Liver (tissue), 9 donors: ENCODE measurements around the gene HIF1AN. TPM values are rescaled to one million over a fixed set of nuclear protein-coding genes. Genes with fewer than 3 reads are reported as not detected.

Experiments
- DNase-seq: peaks from one replicate; pipeline ENCODE4 v3.0.0-alpha.2; 2017; ENCODE audit warnings: low spot score
- H3K27ac ChIP-seq, 2 donors: one replicate each; pipeline ENCODE4 v1.7.0; 2013; ENCODE audit warnings: inconsistent platforms in 2 of 2, low read length in 2 of 2, control low read depth in 1 of 2, low read depth in 1 of 2, mild to moderate bottlenecking in 1 of 2
- H3K27me3 ChIP-seq, 4 donors: one replicate each; pipeline versions ENCODE4 v1.6.1 to v1.7.0; 2013; ENCODE audit warnings: low read length in 3 of 4, inconsistent platforms in 1 of 4, mild to moderate bottlenecking in 1 of 4, moderate library complexity in 1 of 4; ENCODE audit not compliant: control insufficient read depth in 4 of 4, insufficient read depth in 4 of 4
- H3K36me3 ChIP-seq, 4 donors: one replicate each; pipeline versions ENCODE4 v1.6.1 to v1.7.0; 2013; ENCODE audit warnings: low read length in 3 of 4, mild to moderate bottlenecking in 3 of 4, low read depth in 1 of 4, moderate library complexity in 1 of 4; ENCODE audit not compliant: control insufficient read depth in 4 of 4, insufficient read depth in 3 of 4
- H3K4me1 ChIP-seq, 4 donors: one replicate each; pipeline versions ENCODE4 v1.6.1 to v1.7.0; 2013; ENCODE audit warnings: low read length in 3 of 4, mild to moderate bottlenecking in 3 of 4, moderate library complexity in 1 of 4; ENCODE audit not compliant: control insufficient read depth in 4 of 4, insufficient read depth in 4 of 4
- H3K4me3 ChIP-seq, 3 donors: one replicate each; pipeline versions ENCODE4 v1.6.1 to v1.7.0; 2013; ENCODE audit warnings: low read length in 3 of 3, control low read depth in 1 of 3, low read depth in 1 of 3, mild to moderate bottlenecking in 1 of 3
- H3K9ac ChIP-seq, 2 donors: one replicate each; pipeline ENCODE4 v1.7.0; 2013; ENCODE audit warnings: low read length in 2 of 2, mild to moderate bottlenecking in 2 of 2, moderate library complexity in 2 of 2, control low read depth in 1 of 2, low read depth in 1 of 2
- H3K9me3 ChIP-seq, 4 donors: one replicate each; pipeline versions ENCODE4 v1.6.1 to v1.7.0; 2013; ENCODE audit warnings: low read length in 3 of 4; ENCODE audit not compliant: control insufficient read depth in 4 of 4
- EGR1 ChIP-seq, 2 donors: IDR thresholded peaks; 2 replicates each; pipeline ENCODE4 v1.6.1; 2016 to 2018; ENCODE audit warnings: antibody characterized with exemption in 2 of 2, low read depth in 2 of 2
- FOXA1 ChIP-seq: IDR thresholded peaks from 2 replicates; pipeline ENCODE4 v1.6.1; 2016; ENCODE audit warnings: antibody characterized with exemption
- FOXA2 ChIP-seq: IDR thresholded peaks from 2 replicates; pipeline ENCODE4 v1.6.1; 2016; ENCODE audit warnings: antibody characterized with exemption
- GABPA ChIP-seq, 2 donors: IDR thresholded peaks in 1 of 2; conservative IDR thresholded peaks in 1 of 2; 2 replicates each; pipeline ENCODE4 v1.6.1; 2016; ENCODE audit warnings: antibody characterized with exemption in 2 of 2, mild to moderate bottlenecking in 1 of 2, moderate library complexity in 1 of 2
- HNF4A ChIP-seq, 2 donors: conservative IDR thresholded peaks; 2 replicates each; pipeline ENCODE4 v1.6.1; 2016; ENCODE audit warnings: antibody characterized with exemption in 2 of 2, mild to moderate bottlenecking in 2 of 2
- JUND ChIP-seq, 2 donors: IDR thresholded peaks; 2 replicates each; pipeline ENCODE4 v1.6.1; 2016; ENCODE audit warnings: antibody characterized with exemption in 2 of 2
- NR2F2 ChIP-seq: IDR thresholded peaks from 2 replicates; pipeline ENCODE4 v1.6.1; 2016; ENCODE audit warnings: antibody characterized with exemption
- RAD21 ChIP-seq, 2 donors: IDR thresholded peaks; 2 replicates each; pipeline ENCODE4 v1.6.1; 2016; ENCODE audit warnings: antibody characterized with exemption in 2 of 2, mild to moderate bottlenecking in 2 of 2
- RXRA ChIP-seq, 2 donors: IDR thresholded peaks; 2 replicates each; pipeline ENCODE4 v1.6.1; 2017 to 2018; ENCODE audit warnings: antibody characterized with exemption in 2 of 2, mild to moderate bottlenecking in 1 of 2
- SP1 ChIP-seq: IDR thresholded peaks from 2 replicates; pipeline ENCODE4 v1.6.1; 2018; ENCODE audit warnings: antibody characterized with exemption, mild to moderate bottlenecking
- TAF1 ChIP-seq: conservative IDR thresholded peaks from 2 replicates; pipeline ENCODE4 v1.6.1; 2016; ENCODE audit warnings: antibody characterized with exemption, mild to moderate bottlenecking
- YY1 ChIP-seq: IDR thresholded peaks from 2 replicates; pipeline ENCODE4 v1.6.1; 2016; ENCODE audit warnings: antibody characterized with exemption, mild to moderate bottlenecking
- WGBS: extraction: QIAGEN DNeasy Blood & Tissue Kit; methylation state at CpG from one replicate; pipeline ENCODE4 v1.1.7; 2013; 5-methylcytosine and 5-hydroxymethylcytosine counted together
- polyA plus RNA-seq, 2 donors: library from polyadenylated mRNA; stranded (reverse) in 1 of 2; unstranded in 1 of 2; fragments of 200-250 nt in 1 of 2; fragments of >200 nt in 1 of 2; fragmentation: Nextera tagmentation in 1 of 2; extraction: Ambion mirVana in 1 of 2; gene quantifications; one replicate each; pipeline versions ENCODE4 v1.2.1 to v1.2.3, GENCODE V29; 2013 to 2015
- total RNA-seq, 2 donors: library from RNA; depleted of rRNA; stranded (reverse); fragments of >200 nt; gene quantifications; one replicate each; pipeline ENCODE4 v1.2.3, GENCODE V29; 2014
- TF ChIP-seq, protein P1 (sequence below): fragments of 150-350 bp; IDR thresholded peaks from 2 replicates; pipeline ENCODE4 v1.5.1; 2017; ENCODE audit warnings: improper control_type of control experiment, low read depth, low read length; ENCODE audit not compliant: missing input control
- TF ChIP-seq, protein P2 (sequence below): IDR thresholded peaks from 2 replicates; pipeline ENCODE4 v1.6.1; 2016; ENCODE audit warnings: antibody characterized with exemption, mild to moderate bottlenecking
- TF ChIP-seq, protein P3 (sequence below): IDR thresholded peaks from 2 replicates; pipeline ENCODE4 v1.6.1; 2016; ENCODE audit warnings: antibody characterized with exemption
- TF ChIP-seq, protein P4 (sequence below): IDR thresholded peaks from 2 replicates; pipeline ENCODE4 v1.6.1; 2016; ENCODE audit warnings: antibody characterized with exemption
- TF ChIP-seq, protein P5 (sequence below): IDR thresholded peaks from 2 replicates; pipeline ENCODE4 v1.6.1; 2016; ENCODE audit warnings: antibody characterized with exemption
- donor health status: healthy.
- donor health status: healthy.
- donor health status: healthy.
- donor health status: healthy.
- donor health status: healthy.

The HIF1AN gene
- total and polyA plus RNA-seq, 4 donors = 4.6 to 10.7 (median 7.5) TPM

DNA sequence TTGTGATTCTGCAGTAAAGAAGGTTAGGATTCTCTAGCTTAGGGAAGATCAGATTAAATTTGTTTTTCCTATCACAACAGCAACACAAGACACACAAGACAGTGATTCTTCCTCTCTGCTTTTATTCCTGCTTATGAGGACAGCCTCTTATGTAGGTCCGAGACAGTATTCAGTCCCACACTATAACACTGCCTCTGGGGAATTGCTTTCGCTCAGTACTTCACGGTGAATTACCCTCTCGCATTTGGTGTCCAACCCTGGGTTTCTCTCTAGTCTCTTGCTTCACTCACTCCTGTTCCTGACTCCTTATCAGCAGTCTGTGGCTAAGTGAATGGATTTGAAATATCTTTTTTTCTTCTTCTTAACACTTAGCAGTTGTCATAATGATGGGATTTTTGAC, 1.7 kb downstream of the HIF1AN start (continued):
- TF ChIP-seq, protein P1, sequence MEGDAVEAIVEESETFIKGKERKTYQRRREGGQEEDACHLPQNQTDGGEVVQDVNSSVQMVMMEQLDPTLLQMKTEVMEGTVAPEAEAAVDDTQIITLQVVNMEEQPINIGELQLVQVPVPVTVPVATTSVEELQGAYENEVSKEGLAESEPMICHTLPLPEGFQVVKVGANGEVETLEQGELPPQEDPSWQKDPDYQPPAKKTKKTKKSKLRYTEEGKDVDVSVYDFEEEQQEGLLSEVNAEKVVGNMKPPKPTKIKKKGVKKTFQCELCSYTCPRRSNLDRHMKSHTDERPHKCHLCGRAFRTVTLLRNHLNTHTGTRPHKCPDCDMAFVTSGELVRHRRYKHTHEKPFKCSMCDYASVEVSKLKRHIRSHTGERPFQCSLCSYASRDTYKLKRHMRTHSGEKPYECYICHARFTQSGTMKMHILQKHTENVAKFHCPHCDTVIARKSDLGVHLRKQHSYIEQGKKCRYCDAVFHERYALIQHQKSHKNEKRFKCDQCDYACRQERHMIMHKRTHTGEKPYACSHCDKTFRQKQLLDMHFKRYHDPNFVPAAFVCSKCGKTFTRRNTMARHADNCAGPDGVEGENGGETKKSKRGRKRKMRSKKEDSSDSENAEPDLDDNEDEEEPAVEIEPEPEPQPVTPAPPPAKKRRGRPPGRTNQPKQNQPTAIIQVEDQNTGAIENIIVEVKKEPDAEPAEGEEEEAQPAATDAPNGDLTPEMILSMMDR = no peak
- TF ChIP-seq FOXA1 = no peak
- no peak for TF ChIP-seq EGR1 (IDR thresholded peaks at IDR 0.05; ENCODE audit: low read depth in 2 of 2)

DNA sequence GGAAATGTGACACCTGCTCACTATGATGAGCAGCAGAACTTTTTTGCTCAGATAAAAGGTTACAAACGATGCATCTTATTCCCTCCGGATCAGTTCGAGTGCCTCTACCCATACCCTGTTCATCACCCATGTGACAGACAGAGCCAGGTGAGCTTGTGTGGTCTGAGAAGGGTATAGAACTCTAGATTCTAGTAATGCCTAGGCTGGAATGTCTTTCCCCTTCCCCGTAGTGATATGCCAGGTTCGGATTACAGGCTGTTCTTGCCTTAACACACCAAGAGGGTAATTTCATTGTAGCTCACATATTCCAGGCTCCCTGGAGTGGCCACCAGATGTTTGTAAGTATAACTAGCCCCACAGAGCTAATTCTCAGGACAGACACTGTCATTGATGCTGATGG, 9.2 kb downstream of the HIF1AN start:
- no peak for TF ChIP-seq FOXA1
- TF ChIP-seq TAF1 = no peak
- TF ChIP-seq RAD21 (IDR thresholded peaks at IDR 0.05) = no peak
- TF ChIP-seq, protein P2, sequence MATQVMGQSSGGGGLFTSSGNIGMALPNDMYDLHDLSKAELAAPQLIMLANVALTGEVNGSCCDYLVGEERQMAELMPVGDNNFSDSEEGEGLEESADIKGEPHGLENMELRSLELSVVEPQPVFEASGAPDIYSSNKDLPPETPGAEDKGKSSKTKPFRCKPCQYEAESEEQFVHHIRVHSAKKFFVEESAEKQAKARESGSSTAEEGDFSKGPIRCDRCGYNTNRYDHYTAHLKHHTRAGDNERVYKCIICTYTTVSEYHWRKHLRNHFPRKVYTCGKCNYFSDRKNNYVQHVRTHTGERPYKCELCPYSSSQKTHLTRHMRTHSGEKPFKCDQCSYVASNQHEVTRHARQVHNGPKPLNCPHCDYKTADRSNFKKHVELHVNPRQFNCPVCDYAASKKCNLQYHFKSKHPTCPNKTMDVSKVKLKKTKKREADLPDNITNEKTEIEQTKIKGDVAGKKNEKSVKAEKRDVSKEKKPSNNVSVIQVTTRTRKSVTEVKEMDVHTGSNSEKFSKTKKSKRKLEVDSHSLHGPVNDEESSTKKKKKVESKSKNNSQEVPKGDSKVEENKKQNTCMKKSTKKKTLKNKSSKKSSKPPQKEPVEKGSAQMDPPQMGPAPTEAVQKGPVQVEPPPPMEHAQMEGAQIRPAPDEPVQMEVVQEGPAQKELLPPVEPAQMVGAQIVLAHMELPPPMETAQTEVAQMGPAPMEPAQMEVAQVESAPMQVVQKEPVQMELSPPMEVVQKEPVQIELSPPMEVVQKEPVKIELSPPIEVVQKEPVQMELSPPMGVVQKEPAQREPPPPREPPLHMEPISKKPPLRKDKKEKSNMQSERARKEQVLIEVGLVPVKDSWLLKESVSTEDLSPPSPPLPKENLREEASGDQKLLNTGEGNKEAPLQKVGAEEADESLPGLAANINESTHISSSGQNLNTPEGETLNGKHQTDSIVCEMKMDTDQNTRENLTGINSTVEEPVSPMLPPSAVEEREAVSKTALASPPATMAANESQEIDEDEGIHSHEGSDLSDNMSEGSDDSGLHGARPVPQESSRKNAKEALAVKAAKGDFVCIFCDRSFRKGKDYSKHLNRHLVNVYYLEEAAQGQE = no peak
- no peak for DNase-seq
- no peak overlapping the region for H3K27ac ChIP-seq
- no peaks in the 10 kb centered on the region for H3K9me3 ChIP-seq
- peaks cover 10 to 80% (median 63%) of the 10 kb centered on the region in 4 donors for H3K36me3 ChIP-seq
- H3K4me3 ChIP-seq = no peak overlapping the region
- no peaks in the 10 kb centered on the region for H3K4me1 ChIP-seq
- 97% methylated on average over 5 of the region's 5 CpGs for whole genome bisulfite sequencing
- no peak overlapping the region for H3K9ac ChIP-seq
- H3K27me3 ChIP-seq = no peaks in the 10 kb centered on the region

DNA sequence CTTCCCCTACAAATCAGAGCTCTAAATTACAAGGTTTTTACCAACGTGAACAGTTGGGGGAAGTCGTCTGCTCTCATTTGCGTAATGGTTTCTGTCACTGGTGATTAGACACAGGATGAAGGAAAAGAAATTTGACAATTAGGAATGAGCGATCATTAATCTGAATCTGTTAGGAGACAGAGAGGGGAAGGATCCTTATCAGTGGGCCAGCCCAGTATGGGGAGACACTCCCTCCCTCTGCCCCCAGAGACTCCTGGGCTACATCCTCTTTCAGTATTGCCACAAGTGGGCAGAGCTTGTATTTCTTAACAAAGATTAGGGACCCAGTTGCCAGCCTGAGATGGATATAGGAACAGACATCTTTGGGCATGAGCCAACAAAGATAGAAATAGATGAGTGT, 15.5 kb downstream of the HIF1AN start:
- H3K27me3 ChIP-seq = no peaks in the 10 kb centered on the region
- H3K4me1 ChIP-seq = peaks cover 0 to 6% (median 6%) of the 10 kb centered on the region in 4 donors
- no peak overlapping the region for H3K4me3 ChIP-seq
- peaks cover 1 to 39% (median 33%) of the 10 kb centered on the region in 4 donors for H3K36me3 ChIP-seq
- no peaks in the 10 kb centered on the region for H3K9me3 ChIP-seq
- H3K27ac ChIP-seq = no peak overlapping the region
- TF ChIP-seq JUND (IDR thresholded peaks at IDR 0.05) (no peak), EGR1 (IDR thresholded peaks at IDR 0.05; ENCODE audit: low read depth in 2 of 2) (no peak), FOXA2 (no peak), SP1 (no peak), RXRA (IDR thresholded peaks at IDR 0.05) (no peak), RAD21 (IDR thresholded peaks at IDR 0.05) (no peak), YY1 (no peak), HNF4A (conservative IDR thresholded peaks at IDR 0.05) (no peak), GABPA (IDR thresholded peaks at IDR 0.05 in 1 of 2, conservative IDR thresholded peaks at IDR 0.05 in 1 of 2) (no peak), NR2F2 (no peak)
- TF ChIP-seq, protein P3, sequence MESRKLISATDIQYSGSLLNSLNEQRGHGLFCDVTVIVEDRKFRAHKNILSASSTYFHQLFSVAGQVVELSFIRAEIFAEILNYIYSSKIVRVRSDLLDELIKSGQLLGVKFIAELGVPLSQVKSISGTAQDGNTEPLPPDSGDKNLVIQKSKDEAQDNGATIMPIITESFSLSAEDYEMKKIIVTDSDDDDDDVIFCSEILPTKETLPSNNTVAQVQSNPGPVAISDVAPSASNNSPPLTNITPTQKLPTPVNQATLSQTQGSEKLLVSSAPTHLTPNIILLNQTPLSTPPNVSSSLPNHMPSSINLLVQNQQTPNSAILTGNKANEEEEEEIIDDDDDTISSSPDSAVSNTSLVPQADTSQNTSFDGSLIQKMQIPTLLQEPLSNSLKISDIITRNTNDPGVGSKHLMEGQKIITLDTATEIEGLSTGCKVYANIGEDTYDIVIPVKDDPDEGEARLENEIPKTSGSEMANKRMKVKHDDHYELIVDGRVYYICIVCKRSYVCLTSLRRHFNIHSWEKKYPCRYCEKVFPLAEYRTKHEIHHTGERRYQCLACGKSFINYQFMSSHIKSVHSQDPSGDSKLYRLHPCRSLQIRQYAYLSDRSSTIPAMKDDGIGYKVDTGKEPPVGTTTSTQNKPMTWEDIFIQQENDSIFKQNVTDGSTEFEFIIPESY = no peak
- TF ChIP-seq, protein P4, sequence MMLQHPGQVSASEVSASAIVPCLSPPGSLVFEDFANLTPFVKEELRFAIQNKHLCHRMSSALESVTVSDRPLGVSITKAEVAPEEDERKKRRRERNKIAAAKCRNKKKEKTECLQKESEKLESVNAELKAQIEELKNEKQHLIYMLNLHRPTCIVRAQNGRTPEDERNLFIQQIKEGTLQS = no peak
- TF ChIP-seq, protein P5, sequence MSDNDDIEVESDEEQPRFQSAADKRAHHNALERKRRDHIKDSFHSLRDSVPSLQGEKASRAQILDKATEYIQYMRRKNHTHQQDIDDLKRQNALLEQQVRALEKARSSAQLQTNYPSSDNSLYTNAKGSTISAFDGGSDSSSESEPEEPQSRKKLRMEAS = no peak
- TF ChIP-seq, protein P2 = no peak
- 75% methylated on average over 4 of the region's 4 CpGs for WGBS
- H3K9ac ChIP-seq = no peak overlapping the region
- no peak for DNase-seq
